Esophagus squamous epithelium (tissue), 5 donors: ENCODE measurements around the gene SLC7A14. TPM values are rescaled to one million over a fixed set of nuclear protein-coding genes. Genes with fewer than 3 reads are reported as not detected.

Experiments
- DNase-seq: peaks from one replicate; lab custom pipeline; 2025; lab: John Stamatoyannopoulos, UW
- H3K27ac ChIP-seq, 4 donors: fragments of 200-600 bp; sonication (generic); one replicate each; pipeline ENCODE4 v1.5.1; 2016 to 2019; ENCODE audit warnings: mild to moderate bottlenecking in 1 of 4
- H3K27me3 ChIP-seq, 4 donors: fragments of 200-600 bp; sonication (generic); 1 replicate in 3 of 4; 2 replicates in 1 of 4; pipeline versions ENCODE4 v1.5.1 to v1.6.0; 2017 to 2021; ENCODE audit warnings: antibody characterized with exemption in 1 of 4
- H3K36me3 ChIP-seq, 3 donors: fragments of 200-600 bp; sonication (generic); one replicate each; pipeline ENCODE4 v1.5.1; 2016 to 2019
- H3K4me1 ChIP-seq, 3 donors: fragments of 200-600 bp; sonication (generic); one replicate each; pipeline ENCODE4 v1.5.1; 2017 to 2019
- H3K4me3 ChIP-seq, 4 donors: fragments of 200-600 bp; sonication (generic); 1 replicate in 3 of 4; 2 replicates in 1 of 4; pipeline ENCODE4 v1.5.1; 2016 to 2019; ENCODE audit warnings: mild to moderate bottlenecking in 2 of 4, moderate library complexity in 1 of 4
- H3K9me3 ChIP-seq, 3 donors: fragments of 200-600 bp; sonication (generic); one replicate each; pipeline ENCODE4 v1.5.1; 2016 to 2019
- CTCF ChIP-seq, 6 experiments: fragments of 450-650 bp in 4 of 6; fragments of 200-600 bp in 2 of 6; sonication (generic) in 2 of 6; IDR thresholded peaks; one replicate each; pipeline ENCODE4 v1.5.1; 2016 to 2019; ENCODE audit warnings: antibody characterized with exemption in 6 of 6, mild to moderate bottlenecking in 4 of 6, moderate library complexity in 4 of 6
- POLR2A ChIP-seq, 4 donors: fragments of 450-650 bp; IDR thresholded peaks; one replicate each; pipeline ENCODE4 v1.6.1; 2017; ENCODE audit warnings: antibody characterized with exemption in 4 of 4, mild to moderate bottlenecking in 4 of 4, moderate library complexity in 3 of 4
- WGBS, 2 donors: methylation state at CpG; one replicate each; pipeline ENCODE4 v1.1.5; 2018; 5-methylcytosine and 5-hydroxymethylcytosine counted together
- intact Hi-C: fragments of 100-400 bp; cut with DNase I; formaldehyde crosslinking; loops from one replicate; pipeline ENCODE4 v1.15.0; 2022
- total RNA-seq, 4 donors: library from RNA; depleted of rRNA; stranded (reverse); fragments of >200 nt; gene quantifications; one replicate each; pipeline ENCODE4 v1.1.0, GENCODE V29; 2016
- donor health status: DM: yes; HTN: yes; CAD: no.

Gene SLC7A14
- total RNA-seq, 4 donors from 2014 or later = under 0.01 TPM; not detected in 3

DNA sequence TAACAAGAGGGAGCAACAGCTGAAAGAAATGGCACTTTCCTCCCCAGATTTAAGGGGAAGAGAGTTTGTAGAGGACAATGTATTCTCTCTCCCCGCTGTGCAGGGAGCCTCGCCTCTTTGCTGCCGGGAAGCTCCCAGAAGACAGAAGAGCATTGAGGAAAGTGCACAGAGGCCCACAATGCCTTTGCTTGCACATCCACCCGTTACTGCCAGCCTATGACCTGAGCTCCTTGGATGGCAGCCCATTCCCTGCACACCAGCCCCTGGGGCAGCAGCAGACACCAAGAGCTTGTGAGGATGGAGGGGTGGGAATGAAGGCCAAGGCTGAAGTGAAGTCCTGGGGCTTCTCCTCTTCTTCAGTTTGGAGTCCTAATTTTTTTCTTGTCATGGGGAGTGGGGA, 100.2 kb downstream of the SLC7A14 start:
- H3K27me3 ChIP-seq = peaks cover 0 to 8% (median 0%) of the 10 kb centered on the region in 4 donors
- TF ChIP-seq CTCF (IDR thresholded peaks at IDR 0.05) (no peak), POLR2A (IDR thresholded peaks at IDR 0.05) (no peak)
- no peak overlapping the region for H3K4me3 ChIP-seq
- 51 to 63% methylated on average over 2 to 3 of the region's 4 CpGs for WGBS, 2 donors
- no peak for DNase-seq
- intact Hi-C loops = no loop called here
- H3K9me3 ChIP-seq = no peaks in the 10 kb centered on the region
- no peaks in the 10 kb centered on the region for H3K4me1 ChIP-seq
- no peaks in the 10 kb centered on the region for H3K36me3 ChIP-seq
- H3K27ac ChIP-seq = no peak overlapping the region

GRCh38 chr3:170485294-170485693, 100.6 kb downstream of the SLC7A14 start:
- Histone ChIP-seq H3K9me3 (no peaks in the 10 kb centered on the region), H3K27ac (no peak overlapping the region), H3K4me1 (no peaks in the 10 kb centered on the region), H3K4me3 (no peak overlapping the region), H3K36me3 (no peaks in the 10 kb centered on the region), H3K27me3 (peaks cover 0 to 8% (median 0%) of the 10 kb centered on the region in 4 donors)
- intact Hi-C loops = no loop called here
- DNase-seq = no peak
- no peak for TF ChIP-seq CTCF (IDR thresholded peaks at IDR 0.05)
- no peak for TF ChIP-seq POLR2A (IDR thresholded peaks at IDR 0.05)
- WGBS, 2 donors = 0 to 71% methylated on average over 1 of the region's 3 CpGs

DNA sequence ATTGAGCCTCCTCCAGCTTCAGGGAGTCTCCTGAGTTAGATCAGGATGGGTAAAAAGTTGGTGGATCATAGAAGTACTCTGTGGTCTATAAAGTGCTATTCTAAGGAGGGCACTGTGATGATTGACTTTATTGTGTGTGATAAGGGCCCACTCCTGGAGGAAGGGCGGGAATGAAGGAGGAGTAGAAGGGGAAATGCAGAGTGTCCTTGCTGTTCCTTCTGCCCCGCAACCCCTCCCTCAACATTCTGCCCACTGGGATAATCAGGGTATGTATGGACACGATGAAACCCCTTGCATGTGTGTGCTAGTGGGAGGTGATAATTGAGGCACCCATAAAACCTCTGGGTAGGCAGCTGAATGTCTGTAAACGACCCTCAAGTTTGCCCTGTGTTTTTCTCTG, 101.0 kb downstream of the SLC7A14 start:
- peaks cover 0 to 8% (median 0%) of the 10 kb centered on the region in 4 donors for H3K27me3 ChIP-seq
- intact Hi-C loops = no loop called here
- no peak overlapping the region for H3K27ac ChIP-seq
- TF ChIP-seq POLR2A (IDR thresholded peaks at IDR 0.05) = no peak
- no peak for TF ChIP-seq CTCF (IDR thresholded peaks at IDR 0.05)
- no peaks in the 10 kb centered on the region for H3K36me3 ChIP-seq
- no peaks in the 10 kb centered on the region for H3K9me3 ChIP-seq
- no peak for DNase-seq
- H3K4me1 ChIP-seq = no peaks in the 10 kb centered on the region
- H3K4me3 ChIP-seq = no peak overlapping the region
- 71 to 72% methylated on average over 4 of the region's 4 CpGs for WGBS, 2 donors

- TF ChIP-seq POLR2A (IDR thresholded peaks at IDR 0.05) (no peak), CTCF (IDR thresholded peaks at IDR 0.05) (peak in 1 of 6 experiments; percentile 23)
- DNase-seq = no peak
These were observed 102.2 kb downstream of the SLC7A14 start for GRCh38 chr3:170483485-170484262.

GRCh38 chr3:170482199-170482598, 103.7 kb downstream of the SLC7A14 start:
- intact Hi-C loops = no loop called here
- 80 to 84% methylated on average over 3 to 4 of the region's 4 CpGs for WGBS, 2 donors

More at GRCh38 chr3:170483485-170484262, 102.2 kb downstream of the SLC7A14 start:
- Histone ChIP-seq H3K9me3 (no peaks in the 10 kb centered on the region), H3K4me1 (no peaks in the 10 kb centered on the region), H3K36me3 (no peaks in the 10 kb centered on the region), H3K27ac (no peak overlapping the region), H3K27me3 (peaks cover 0 to 8% (median 0%) of the 10 kb centered on the region in 4 donors), H3K4me3 (no peak overlapping the region)
- WGBS, 2 donors = 63 to 67% methylated on average over 4 to 5 of the region's 5 CpGs
- intact Hi-C loops = no loop called here

More at GRCh38 chr3:170482199-170482598, 103.7 kb downstream of the SLC7A14 start:
- Histone ChIP-seq H3K9me3 (no peaks in the 10 kb centered on the region), H3K4me3 (no peak overlapping the region), H3K27ac (no peak overlapping the region), H3K4me1 (no peaks in the 10 kb centered on the region), H3K27me3 (peaks cover 0 to 8% (median 0%) of the 10 kb centered on the region in 4 donors), H3K36me3 (no peaks in the 10 kb centered on the region)
- no peak for TF ChIP-seq CTCF (IDR thresholded peaks at IDR 0.05)
- no peak for TF ChIP-seq POLR2A (IDR thresholded peaks at IDR 0.05)
- no peak for DNase-seq
